SU-DHL-6 (cell line): Measurements from ENCODE around the gene MARCHF10.

Experiments used
- CTCF ChIP-seq: fragments of 200-600 bp; sonication (generic); IDR thresholded peaks from one replicate; pipeline ENCODE4 v1.5.1; 2017; ENCODE audit warnings: antibody characterized with exemption, mild to moderate bottlenecking, low read length, moderate library complexity; ENCODE audit not compliant: insufficient read depth, poor library complexity, severe bottlenecking
- EZH2phosphoT487 ChIP-seq: fragments of 200-600 bp; sonication (generic), shearing (Covaris generic); conservative IDR thresholded peaks from 2 replicates; pipeline ENCODE4 v1.6.1; 2018; ENCODE audit warnings: mild to moderate bottlenecking, antibody characterized with exemption, low read length, moderate library complexity, mixed read lengths

- TF ChIP-seq EZH2phosphoT487: no peak
- no peak for TF ChIP-seq CTCF
Measured at GRCh38 chr17:62826956-62827355, 18.8 kb upstream of the MARCHF10 start.
